Measurements from ENCODE around the gene SEPTIN8. TPM values are rescaled to one million over a fixed set of nuclear protein-coding genes. Genes with fewer than 3 reads are reported as not detected.

The SEPTIN8 gene
- total RNA-seq, 1 experiment from 2014 or later = 12.4 TPM

- no peaks in the 10 kb centered on the region for H3K27me3 ChIP-seq (ENCODE audit: control insufficient read depth, insufficient read depth, low read length)
- H3K36me3 ChIP-seq (replicated peaks; ENCODE audit: control insufficient read depth, insufficient read depth, low read length) = no peaks in the 10 kb centered on the region
- no peak for DNase-seq
- H3K4me3 ChIP-seq (ENCODE audit: insufficient read depth, low read depth, low read length) = no peak overlapping the region
Measured at GRCh38 chr5:132714456-132715307, 62.4 kb downstream of the SEPTIN8 start.

GRCh38 chr5:132708645-132709044, 68.4 kb downstream of the SEPTIN8 start:
- no peak overlapping the region for H3K4me3 ChIP-seq (ENCODE audit: insufficient read depth, low read depth, low read length)
- no peaks in the 10 kb centered on the region for H3K36me3 ChIP-seq (replicated peaks; ENCODE audit: control insufficient read depth, insufficient read depth, low read length)
- DNase-seq = no peak
- H3K27me3 ChIP-seq (ENCODE audit: control insufficient read depth, insufficient read depth, low read length) = no peaks in the 10 kb centered on the region

DNA sequence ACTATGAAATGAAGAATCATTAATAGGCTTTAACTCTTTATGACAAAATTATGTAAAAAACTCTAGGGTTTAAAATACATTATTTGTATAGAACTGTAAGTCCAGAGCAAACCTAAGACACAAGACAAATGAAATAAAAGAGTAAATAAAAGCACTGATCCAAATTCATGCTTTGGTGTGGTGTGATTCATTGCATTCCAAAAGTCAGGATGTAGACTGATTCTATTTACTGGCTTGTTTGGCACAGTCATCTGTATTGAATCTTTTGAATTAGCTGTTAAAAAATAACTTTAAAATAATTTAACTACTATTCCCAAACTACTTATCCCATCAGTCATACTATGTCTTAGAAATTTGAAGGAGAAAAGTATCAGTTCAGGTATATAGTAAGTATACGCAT, 72.2 kb downstream of the SEPTIN8 start:
- DNase-seq = no peak
- H3K27me3 ChIP-seq (ENCODE audit: control insufficient read depth, insufficient read depth, low read length) = no peaks in the 10 kb centered on the region
- no peak overlapping the region for H3K4me3 ChIP-seq (ENCODE audit: insufficient read depth, low read depth, low read length)
- H3K36me3 ChIP-seq (replicated peaks; ENCODE audit: control insufficient read depth, insufficient read depth, low read length) = no peaks in the 10 kb centered on the region

Other genes starting within 250 kb of the SEPTIN8 start
- not detected in 2 replicates for gene IL5, start 233.7 kb downstream of the SEPTIN8 start, total RNA-seq (2014; rRNA removed; shearing (Covaris generic))
- 11.4 and 19.5 TPM in 2 replicates for gene RAD50, start 220.3 kb downstream of the SEPTIN8 start, total RNA-seq (2014; rRNA removed; shearing (Covaris generic))
- gene IL13, start 119.1 kb downstream of the SEPTIN8 start, total RNA-seq (2014; rRNA removed; shearing (Covaris generic)) = not detected in 2 replicates
- gene IL4, start 103.2 kb downstream of the SEPTIN8 start, total RNA-seq (2014; rRNA removed; shearing (Covaris generic)) = not detected in 2 replicates
- 2.7 and 3.2 TPM in 2 replicates for gene KIF3A, start 39.7 kb downstream of the SEPTIN8 start, total RNA-seq (2014; rRNA removed; shearing (Covaris generic))
- gene CCNI2, start 29.8 kb downstream of the SEPTIN8 start, total RNA-seq (2014; rRNA removed; shearing (Covaris generic)) = 0.07 and 0.18 TPM in 2 replicates
- 0.21 TPM in 1 of 2 replicates, not detected in the other for gene SOWAHA, start 36.1 kb upstream of the SEPTIN8 start, total RNA-seq (2014; rRNA removed; shearing (Covaris generic))
- 1.3 and 4.0 TPM in 2 replicates for gene SHROOM1, start 53.4 kb upstream of the SEPTIN8 start, total RNA-seq (2014; rRNA removed; shearing (Covaris generic))
- 0.22 and 0.24 TPM in 2 replicates for gene GDF9, start 89.2 kb upstream of the SEPTIN8 start, total RNA-seq (2014; rRNA removed; shearing (Covaris generic))
- 129 and 137 TPM in 2 replicates for gene UQCRQ, start 89.4 kb upstream of the SEPTIN8 start, total RNA-seq (2014; rRNA removed; shearing (Covaris generic))
- gene LEAP2, start 96.4 kb upstream of the SEPTIN8 start, total RNA-seq (2014; rRNA removed; shearing (Covaris generic)) = 0.70 and 0.94 TPM in 2 replicates
- 25.1 and 40.9 TPM in 2 replicates for gene AFF4, start 186.4 kb upstream of the SEPTIN8 start, total RNA-seq (2014; rRNA removed; shearing (Covaris generic))
- 22.3 and 24.0 TPM in 2 replicates for gene ZCCHC10, start 249.3 kb upstream of the SEPTIN8 start, total RNA-seq (2014; rRNA removed; shearing (Covaris generic))

Data from H7 (cell line).